ENCODE results near the gene SKA2.
"Not testable (repeated sequence)": the region's sequence is repeated elsewhere in the genome, so short reads cannot be mapped to it uniquely, and the experiment has no call there.

Gene SKA2

DNA sequence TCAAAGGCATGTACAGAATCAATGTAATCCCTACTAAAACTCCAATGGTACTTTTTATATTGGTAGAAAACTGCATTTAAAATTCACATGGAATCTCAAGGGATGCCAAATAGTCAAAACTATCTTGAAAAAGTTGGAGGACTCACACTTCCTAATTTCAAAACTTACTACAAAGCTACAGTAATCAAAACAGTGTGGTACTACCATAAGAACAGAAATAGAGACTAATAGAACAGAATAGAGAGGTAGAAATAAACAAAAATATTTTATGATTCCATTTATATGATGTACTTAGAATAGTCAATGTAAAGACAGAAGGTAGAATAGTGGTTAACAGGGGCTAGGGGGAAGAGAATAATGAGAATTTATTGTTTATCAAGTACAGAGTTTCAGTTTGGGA lies 57.1 kb downstream of the SKA2 start:
- DNase-seq (ENCODE audit: low read depth in 2 of 2): no peak

DNA sequence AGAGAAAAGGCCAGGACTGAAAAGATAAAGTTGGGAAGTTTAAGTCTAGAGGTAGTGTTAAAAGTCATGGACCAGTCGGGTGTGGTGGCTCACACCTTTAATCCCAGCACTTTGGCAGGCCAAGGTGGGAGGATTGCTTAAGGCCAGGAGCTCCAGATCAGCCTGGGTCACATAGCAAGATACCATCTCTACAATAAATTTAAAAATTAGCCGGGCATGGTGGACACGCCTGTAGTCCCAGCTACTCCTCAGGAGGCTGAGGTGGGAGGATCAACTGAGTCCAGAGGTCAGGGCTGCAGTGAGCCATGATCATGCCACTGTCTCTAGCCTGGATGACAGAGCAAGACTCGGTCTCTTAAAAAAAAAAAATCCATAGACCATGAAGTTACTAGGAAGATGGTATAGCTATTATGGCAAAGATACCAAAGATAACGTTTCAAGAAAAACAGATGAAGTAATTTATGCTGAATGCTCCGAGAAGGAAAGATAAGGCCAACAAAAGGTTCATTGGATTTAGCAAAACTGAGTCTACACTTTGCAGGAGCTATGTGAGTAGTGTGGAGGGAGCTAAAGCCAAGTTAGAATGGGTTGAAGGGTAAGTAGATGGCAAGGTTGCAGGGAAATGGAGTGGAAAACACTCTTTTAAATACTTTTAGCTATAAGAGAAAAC lies 60.0 kb downstream of the SKA2 start:
- no peak for DNase-seq (ENCODE audit: low read depth in 2 of 2)

DNA sequence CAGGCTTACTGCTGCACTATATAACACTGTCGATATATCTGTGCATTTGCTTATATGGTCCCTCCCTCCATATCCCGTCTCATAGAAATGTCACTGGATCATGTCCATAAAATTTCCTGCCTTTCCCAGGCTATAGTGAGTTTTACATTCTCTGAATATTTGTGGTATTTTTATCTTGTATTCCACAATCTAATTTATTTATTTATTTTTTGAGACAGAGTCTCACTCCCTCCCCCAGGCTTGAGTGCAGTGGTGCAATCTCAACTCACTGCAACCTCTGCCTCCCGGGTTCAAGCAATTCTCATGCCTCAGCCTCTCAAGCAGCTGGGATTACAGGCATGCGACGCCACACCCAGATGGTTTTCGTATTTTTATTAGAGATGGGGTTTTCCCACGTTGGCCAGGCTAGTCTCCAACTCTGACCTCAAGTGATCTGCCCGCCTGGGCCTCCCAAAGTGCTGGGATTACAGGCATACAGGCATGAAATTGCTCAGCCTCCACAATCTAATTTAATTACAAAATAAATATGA lies 61.2 kb downstream of the SKA2 start:
- DNase-seq (ENCODE audit: low read depth in 2 of 2): peak; percentile 83 to 85

DNA sequence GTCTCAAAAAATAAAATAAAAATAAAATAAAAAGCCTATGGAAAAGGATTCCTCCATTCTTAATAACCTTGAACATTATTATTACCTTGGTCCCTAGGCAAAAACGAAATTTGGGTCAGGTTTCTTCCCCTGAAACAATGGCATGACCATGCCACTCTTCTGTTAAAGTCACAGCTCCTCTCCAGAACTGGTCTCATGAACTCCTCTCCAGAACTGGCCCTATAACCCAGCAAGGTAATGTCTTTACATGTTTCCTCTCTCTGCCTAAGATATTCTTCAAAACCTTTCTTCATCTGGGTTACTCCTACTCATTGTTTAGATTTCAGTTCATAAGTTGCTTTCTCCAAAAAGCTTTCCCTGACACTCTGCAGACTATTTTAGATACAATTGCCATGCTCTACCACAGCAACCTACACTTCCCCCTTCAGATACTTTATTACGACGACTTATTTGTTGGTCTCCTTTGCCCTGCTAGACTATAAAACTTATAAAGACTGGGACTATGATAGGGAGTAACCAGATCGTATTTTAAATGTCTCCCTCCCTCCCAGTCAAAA lies 61.8 kb downstream of the SKA2 start:
- DNase-seq (ENCODE audit: low read depth in 2 of 2): no peak

DNA sequence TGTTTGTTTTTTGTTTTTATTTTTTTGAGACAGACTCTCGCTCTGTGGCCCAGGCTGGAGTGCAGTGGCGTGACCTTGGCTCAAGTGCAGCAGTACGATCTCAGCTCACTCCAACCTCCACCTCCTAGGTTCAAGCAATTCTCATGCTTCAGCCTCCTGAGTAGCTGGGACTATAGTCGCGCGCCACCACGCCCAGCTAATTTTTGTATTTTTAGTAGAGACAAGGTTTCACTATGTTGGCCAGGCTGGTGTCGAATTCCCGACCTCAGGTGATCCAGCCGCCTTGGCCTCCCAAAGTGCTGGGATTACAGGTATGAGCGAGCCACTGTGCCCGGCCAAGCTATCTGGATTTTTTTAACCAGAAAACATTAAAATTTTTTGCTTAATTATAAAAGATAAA lies 64.4 kb downstream of the SKA2 start:
- not testable (repeated sequence) for DNase-seq (ENCODE audit: low read depth in 2 of 2)

DNA sequence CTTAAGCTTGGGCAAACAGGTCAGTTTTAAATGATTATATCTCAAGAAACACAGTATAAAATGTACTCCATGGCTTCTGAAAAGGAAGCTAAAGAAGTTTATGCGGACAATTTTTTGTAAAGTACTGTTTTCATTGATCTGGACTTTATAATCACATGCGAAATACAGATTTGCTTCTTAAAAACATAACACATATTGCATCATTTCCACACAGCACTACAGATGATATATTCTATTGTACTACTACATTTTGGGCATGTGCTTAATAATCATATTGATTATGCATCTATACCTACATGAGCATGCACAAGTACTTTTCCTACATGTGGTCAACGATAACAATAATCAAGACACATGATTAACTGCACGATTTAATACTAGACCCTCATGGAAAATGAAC lies 70.8 kb downstream of the SKA2 start:
- DNase-seq (ENCODE audit: low read depth in 2 of 2): no peak

DNA sequence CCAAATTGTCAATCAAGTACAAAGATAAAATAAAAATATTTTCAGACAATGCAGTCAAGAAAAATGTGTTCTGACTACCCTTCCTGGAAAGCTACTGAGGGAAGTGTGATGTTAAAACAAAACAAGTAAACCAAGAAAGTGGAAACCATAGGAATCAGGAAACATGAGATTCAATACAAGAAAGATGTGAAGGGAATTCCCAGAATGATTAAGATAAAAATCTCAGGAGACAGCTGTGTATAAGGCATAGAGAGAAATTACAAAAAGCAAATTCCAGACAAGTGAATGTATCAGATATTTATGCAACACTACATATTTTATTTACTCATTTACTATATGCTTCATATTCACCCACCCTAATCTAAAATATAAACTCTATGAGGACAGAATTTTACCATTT lies 80.5 kb downstream of the SKA2 start:
- peak; percentile 18 to 31 for DNase-seq (ENCODE audit: low read depth in 2 of 2)

DNA sequence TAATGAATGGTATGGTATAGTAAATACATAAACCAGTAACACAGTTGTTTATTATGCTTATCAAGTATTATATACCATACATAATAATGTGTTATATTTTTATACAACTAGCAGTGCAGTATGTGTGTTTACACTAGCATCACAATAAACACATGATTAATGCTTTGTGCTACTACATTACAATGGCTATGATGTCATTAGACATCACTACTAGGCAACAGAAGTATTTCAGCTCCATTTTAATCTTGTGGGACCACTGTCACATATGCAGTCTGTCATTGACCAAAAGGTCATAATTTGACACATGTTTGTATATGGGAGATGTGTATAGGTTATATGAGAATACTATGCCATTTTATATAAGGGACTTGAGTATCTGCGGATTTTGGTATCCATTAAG lies 81.0 kb downstream of the SKA2 start:
- DNase-seq (ENCODE audit: low read depth in 2 of 2): no peak

DNA sequence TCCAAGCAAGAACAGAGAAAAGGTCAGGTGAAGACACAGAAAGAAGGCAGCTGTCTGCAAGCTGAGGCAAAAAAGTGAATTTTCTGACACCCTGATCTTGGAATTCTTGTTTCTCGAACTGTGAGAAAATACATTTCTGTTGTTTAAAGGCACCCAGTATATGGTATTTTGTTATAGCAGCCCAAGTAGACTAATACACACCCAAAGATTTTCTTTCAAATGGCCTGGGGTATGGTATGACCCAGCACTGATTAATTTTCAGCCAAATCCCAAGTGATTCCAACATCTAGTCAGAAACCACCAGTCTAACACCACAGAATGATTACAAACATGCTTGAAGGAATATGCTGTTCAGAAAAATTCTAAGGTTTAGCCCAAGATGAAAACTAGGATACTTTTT lies 85.1 kb downstream of the SKA2 start:
- no peak for DNase-seq (ENCODE audit: low read depth in 2 of 2)

DNA sequence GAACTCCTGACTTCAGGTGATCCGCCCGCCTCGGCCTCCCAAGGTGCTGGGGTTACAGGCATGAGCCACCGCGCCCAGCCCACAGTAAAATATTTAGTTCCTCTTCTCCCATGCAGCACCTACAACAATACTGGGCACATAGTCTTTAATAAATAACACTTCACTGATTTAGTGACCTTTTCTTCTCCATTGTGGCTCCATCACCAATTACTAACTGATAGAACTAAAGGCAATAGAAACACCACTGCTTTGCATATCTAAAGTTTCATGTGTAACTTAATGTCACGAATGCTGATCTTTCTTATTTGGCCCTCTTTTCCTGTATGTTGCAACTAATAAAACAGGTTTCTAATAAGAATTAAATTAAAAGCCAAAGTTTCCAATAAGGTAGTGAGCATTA lies 87.2 kb downstream of the SKA2 start:
- DNase-seq (ENCODE audit: low read depth in 2 of 2): no peak

DNA sequence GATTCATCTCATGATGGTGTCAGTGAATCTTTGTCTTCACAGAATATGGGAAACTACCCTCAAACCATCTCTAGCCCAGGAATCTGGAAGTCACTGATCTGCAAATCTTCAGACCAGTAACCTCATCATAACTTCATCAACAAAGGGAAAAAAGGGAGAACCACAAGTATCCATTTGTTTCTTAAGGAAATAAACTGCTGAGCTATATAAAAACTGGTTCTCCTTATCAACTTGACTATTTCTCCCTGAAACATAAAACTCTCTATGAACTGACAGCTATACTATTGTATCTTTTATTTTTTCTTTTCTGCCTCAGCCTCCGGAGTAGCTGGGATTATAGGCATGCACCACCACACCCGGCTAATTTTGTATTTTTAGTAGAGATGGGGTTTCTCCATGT lies 87.6 kb downstream of the SKA2 start:
- no peak for DNase-seq (ENCODE audit: low read depth in 2 of 2)

DNA sequence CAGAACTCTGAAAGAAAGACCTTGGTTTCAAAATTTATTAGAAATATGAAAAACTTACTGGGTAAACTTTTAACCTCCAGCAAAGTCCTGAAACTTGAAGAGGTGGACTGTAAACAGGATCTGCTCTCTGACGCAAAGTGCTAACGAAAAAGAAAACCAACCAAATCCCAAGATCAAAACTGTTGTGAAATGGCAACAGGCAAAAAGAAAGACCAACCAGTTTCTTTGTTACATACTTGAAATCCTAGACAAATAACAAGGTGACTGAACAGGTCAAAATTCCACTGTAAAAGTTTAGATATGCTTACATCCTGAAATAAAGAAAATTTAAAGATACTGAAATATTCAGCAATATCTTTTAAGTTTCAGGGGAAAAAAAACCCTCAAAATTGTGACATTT lies 92.5 kb downstream of the SKA2 start:
- no peak for DNase-seq (ENCODE audit: low read depth in 2 of 2)

All from fibroblast of skin of left biceps (primary cell).